GM10248 (cell line): Measurements from ENCODE around the gene USP48.
"Not testable (repeated sequence)": the region's sequence is repeated elsewhere in the genome, so short reads cannot be mapped to it uniquely, and the experiment has no call there.

Source experiments
- CTCF ChIA-PET: fragments of 300-600 bp; sonication (Branson Sonifier 250); formaldehyde crosslinking; extraction: SDS; loops from one replicate; lab custom pipeline; 2021; ENCODE audit warnings: antibody characterized with exemption; lab: Yijun Ruan, JAX
- POLR2A ChIA-PET: fragments of 350-650 bp; sonication (Branson Sonifier 250); formaldehyde crosslinking; extraction: SDS; loops from one replicate; lab custom pipeline; 2020; ENCODE audit warnings: antibody characterized with exemption; lab: Yijun Ruan, JAX
- DNase-seq: peaks from one replicate; pipeline ENCODE4 v3.0.0; 2012; ENCODE audit errors: extremely low spot score
- CTCF ChIP-seq: IDR thresholded peaks from 2 replicates; pipeline ENCODE4 v1.5.1; 2012; ENCODE audit warnings: mild to moderate bottlenecking, low read depth; ENCODE audit errors: extremely low read depth, missing control alignments, control extremely low read depth

Gene USP48

DNA sequence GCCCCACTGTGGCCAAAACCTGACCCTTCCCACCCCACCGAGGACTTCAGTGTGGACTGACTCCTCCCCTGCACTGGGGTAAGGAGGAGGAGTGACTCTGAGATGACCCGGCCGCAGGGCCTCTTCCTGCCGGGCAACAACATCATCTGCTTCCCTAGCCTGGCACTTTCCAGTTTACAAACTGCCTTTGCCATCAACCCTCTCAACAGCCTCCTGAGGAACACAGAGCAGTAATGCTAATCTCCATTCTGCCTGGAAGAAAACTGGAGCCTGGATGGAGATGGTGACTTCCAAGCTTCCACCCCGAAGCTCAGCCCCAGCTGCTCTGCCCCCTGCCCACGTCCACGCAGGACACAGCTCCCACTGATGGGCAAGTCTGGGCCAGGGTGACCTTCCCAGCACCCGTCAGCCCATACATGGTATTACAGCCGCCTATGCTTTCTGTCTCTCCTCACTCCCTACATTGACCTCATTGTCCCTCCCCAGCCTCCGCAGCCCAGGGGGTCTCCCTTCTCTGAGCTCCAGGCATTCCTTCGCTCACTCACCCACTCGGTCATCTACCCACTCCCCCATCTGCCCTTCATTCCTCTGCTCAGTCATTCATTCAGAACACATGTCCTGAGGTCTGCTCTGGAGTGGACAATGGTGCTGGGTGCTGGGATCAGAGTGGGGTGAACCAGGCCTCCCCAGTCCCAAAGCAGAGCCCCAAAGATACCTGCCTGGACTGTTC is 148.0 kb downstream of the USP48 start:
- ChIA-PET CTCF (no interaction called here), POLR2A (no interaction called here)
- DNase-seq, result no peak
- no peak for TF ChIP-seq CTCF

DNA sequence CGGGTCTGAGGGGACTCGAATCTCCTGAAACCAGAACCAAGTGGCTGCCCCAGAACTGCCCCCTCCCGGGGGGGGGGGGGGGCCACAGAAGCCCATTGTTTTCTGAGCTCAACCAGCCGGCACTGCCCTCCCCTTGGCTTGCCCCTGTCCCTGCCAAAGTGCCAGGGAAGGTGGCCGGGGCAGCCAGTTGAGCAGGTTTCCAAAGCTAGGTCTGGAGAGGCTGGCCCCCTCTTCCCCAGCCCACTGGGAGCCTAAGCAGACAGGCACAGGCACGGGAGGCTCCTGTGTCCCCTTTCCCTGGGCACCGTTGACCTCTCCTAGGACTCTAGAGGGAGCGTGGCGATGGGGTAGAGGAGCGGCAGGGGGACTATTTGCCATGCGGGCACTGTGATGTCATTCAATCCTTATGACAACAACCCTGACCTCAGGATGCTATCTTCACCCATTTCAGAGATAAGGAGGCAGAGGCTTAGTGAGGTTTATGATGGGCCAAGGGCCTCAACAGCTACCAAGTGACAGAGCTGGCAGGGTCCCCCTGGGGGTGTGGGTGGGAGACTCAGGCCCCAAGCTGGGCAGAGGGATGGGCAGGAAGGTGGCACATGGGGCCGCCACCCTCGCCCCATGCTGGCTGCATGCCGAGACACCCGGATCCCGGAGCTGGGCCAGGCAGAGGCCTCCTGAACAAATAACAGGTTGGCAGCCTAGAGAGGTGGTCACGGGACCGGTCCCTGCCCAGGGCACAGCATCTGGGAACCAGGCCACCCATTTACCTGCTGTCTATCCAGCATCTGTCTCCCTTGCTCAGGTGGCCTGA is 148.8 kb downstream of the USP48 start:
- no peak for DNase-seq
- POLR2A ChIA-PET, result no interaction called here
- CTCF ChIA-PET, result interaction anchor here (1.5 kb wide), 1 partner anchor 25 kb away, joined by 3 read pairs; no protein-coding TSS in a partner anchor
- no peak for TF ChIP-seq CTCF

- POLR2A ChIA-PET, result no interaction called here
- no peak for DNase-seq
- no peak for TF ChIP-seq CTCF
- CTCF ChIA-PET, result interaction anchor here (1.5 kb wide), 1 partner anchor 26 kb away, joined by 3 read pairs; no protein-coding TSS in a partner anchor
Observed at GRCh38 chr1:21633141-21633755, 149.7 kb downstream of the USP48 start.

- no peak for DNase-seq
- ChIA-PET POLR2A (no interaction called here), CTCF (no interaction called here)
- no peak for TF ChIP-seq CTCF
Observed at GRCh38 chr1:21631944-21632887, 150.7 kb downstream of the USP48 start.

DNA sequence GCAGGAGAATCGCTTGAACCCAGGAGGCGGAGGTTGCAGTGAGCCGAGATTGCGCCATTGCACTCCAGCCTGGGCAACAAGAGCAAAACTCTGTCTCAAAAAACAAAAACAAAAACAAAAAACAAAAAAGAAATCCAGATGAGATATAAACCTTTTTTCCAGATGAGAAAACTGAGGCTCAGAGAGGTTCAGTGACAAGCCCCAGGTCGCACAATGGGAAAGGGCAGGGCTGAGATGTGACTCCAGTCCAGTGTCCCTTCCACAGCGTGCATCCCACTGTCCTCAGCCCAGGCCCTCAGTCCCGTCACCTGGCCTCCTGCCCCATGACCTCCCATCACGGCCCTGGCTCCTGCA is 151.4 kb downstream of the USP48 start:
- DNase-seq, CTCF ChIA-PET, POLR2A ChIA-PET: not testable (repeated sequence)

DNA sequence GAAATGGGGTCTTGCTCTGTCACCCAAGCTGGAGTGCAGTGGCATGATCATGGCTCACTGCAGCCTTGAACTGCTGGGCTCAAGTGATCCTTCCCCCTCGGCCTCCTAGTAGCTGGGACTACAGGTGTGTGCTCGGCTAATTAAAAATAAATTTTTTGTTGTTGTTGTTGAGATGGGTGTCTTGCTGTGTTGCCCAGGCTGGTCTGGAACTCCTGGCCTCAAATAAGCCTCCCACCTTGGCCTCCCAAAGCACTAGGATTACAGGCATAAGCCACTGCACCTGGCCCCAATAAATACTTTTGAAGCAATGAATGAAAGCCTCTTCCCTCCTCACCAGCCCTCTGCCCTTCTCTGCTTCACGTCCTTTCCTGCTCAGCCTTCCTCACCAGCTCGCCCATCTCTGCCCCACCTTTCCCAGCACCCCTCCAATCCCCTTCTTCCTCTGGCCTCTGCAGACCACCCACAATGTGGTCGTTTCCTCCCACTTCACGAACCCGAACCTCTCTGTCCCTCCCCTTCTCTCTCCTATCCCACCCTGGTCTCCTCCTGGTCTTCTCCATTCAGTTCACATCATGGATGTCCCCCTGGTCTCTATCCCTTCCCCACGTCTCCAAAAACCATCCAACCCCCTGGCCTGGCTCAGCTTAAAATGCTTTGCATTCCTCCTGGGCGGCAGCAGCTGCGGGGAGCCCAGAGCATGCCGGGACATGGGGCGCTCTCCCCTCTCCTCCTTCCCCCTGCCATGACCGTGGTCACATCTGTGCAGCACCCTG is 152.2 kb downstream of the USP48 start:
- DNase-seq, result no peak
- CTCF ChIA-PET, result no interaction called here
- POLR2A ChIA-PET, result no interaction called here
- TF ChIP-seq CTCF, result no peak
